ENCODE results near the gene SP4. TPM values are rescaled to one million over a fixed set of nuclear protein-coding genes. Genes with fewer than 3 reads are reported as not detected.

SP4 gene
- total RNA-seq (2012; rRNA removed), result 2.5 and 3.1 TPM in 2 replicates

- peak within 1 kb of the TSS; percentile 97 for H3K4me2 ChIP-seq (ENCODE audit: low read length)
- H3K4me1 ChIP-seq (ENCODE audit: control insufficient read depth, insufficient read depth, low read length), result peaks cover 10% of the 10 kb centered on the region
- peak within 1 kb of the TSS; percentile 86 for H3K4me3 ChIP-seq (ENCODE audit: low read length)
- no peaks in the 10 kb centered on the region for H3K36me3 ChIP-seq (ENCODE audit: insufficient read depth, low read length)
- no peaks in the 10 kb centered on the region for H3K27me3 ChIP-seq (ENCODE audit: control insufficient read depth, insufficient read depth, low read length)
- H3K9me3 ChIP-seq (replicated peaks; ENCODE audit: low read length), result no peaks in the 10 kb centered on the region
- H3K9ac ChIP-seq (ENCODE audit: low read depth, low read length), result peak within 1 kb of the TSS; percentile 93
Observed at GRCh38 chr7:21427871-21428658, at the start of gene SP4. Gene SP4, plus strand, starts transcription at chr7:21428083. Its CDS starts 169 bp downstream, at chr7:21428252.

GRCh38 chr7:21383227-21384220 lies 44.4 kb upstream of the SP4 start:
- Histone ChIP-seq H3K9ac (ENCODE audit: low read depth, low read length) (no peak overlapping the region), H3K4me2 (ENCODE audit: low read length) (no peak overlapping the region), H3K36me3 (ENCODE audit: insufficient read depth, low read length) (no peaks in the 10 kb centered on the region), H3K4me1 (ENCODE audit: control insufficient read depth, insufficient read depth, low read length) (no peaks in the 10 kb centered on the region), H3K27me3 (ENCODE audit: control insufficient read depth, insufficient read depth, low read length) (no peaks in the 10 kb centered on the region), H3K4me3 (ENCODE audit: low read length) (no peak overlapping the region), H3K9me3 (replicated peaks; ENCODE audit: low read length) (no peaks in the 10 kb centered on the region)

- no peaks in the 10 kb centered on the region for H3K36me3 ChIP-seq (ENCODE audit: insufficient read depth, low read length)
- no peak overlapping the region for H3K9ac ChIP-seq (ENCODE audit: low read depth, low read length)
- no peaks in the 10 kb centered on the region for H3K4me1 ChIP-seq (ENCODE audit: control insufficient read depth, insufficient read depth, low read length)
- no peak overlapping the region for H3K4me3 ChIP-seq (ENCODE audit: low read length)
- H3K27me3 ChIP-seq (ENCODE audit: control insufficient read depth, insufficient read depth, low read length), result no peaks in the 10 kb centered on the region
- no peak overlapping the region for H3K4me2 ChIP-seq (ENCODE audit: low read length)
- H3K9me3 ChIP-seq (replicated peaks; ENCODE audit: low read length), result no peaks in the 10 kb centered on the region
Observed at GRCh38 chr7:21393937-21394336, 33.9 kb upstream of the SP4 start.

GRCh38 chr7:21401944-21402343 lies 25.9 kb upstream of the SP4 start:
- Histone ChIP-seq H3K9ac (ENCODE audit: low read depth, low read length) (no peak overlapping the region), H3K36me3 (ENCODE audit: insufficient read depth, low read length) (no peaks in the 10 kb centered on the region), H3K9me3 (replicated peaks; ENCODE audit: low read length) (no peaks in the 10 kb centered on the region), H3K4me3 (ENCODE audit: low read length) (no peak overlapping the region), H3K27me3 (ENCODE audit: control insufficient read depth, insufficient read depth, low read length) (no peaks in the 10 kb centered on the region), H3K4me1 (ENCODE audit: control insufficient read depth, insufficient read depth, low read length) (no peaks in the 10 kb centered on the region), H3K4me2 (ENCODE audit: low read length) (no peak overlapping the region)

GRCh38 chr7:21407796-21408480 lies 19.9 kb upstream of the SP4 start:
- H3K9me3 ChIP-seq (replicated peaks; ENCODE audit: low read length), result no peaks in the 10 kb centered on the region
- no peaks in the 10 kb centered on the region for H3K27me3 ChIP-seq (ENCODE audit: control insufficient read depth, insufficient read depth, low read length)
- no peaks in the 10 kb centered on the region for H3K4me1 ChIP-seq (ENCODE audit: control insufficient read depth, insufficient read depth, low read length)
- no peak overlapping the region for H3K4me3 ChIP-seq (ENCODE audit: low read length)
- H3K36me3 ChIP-seq (ENCODE audit: insufficient read depth, low read length), result no peaks in the 10 kb centered on the region
- no peak overlapping the region for H3K4me2 ChIP-seq (ENCODE audit: low read length)
- H3K9ac ChIP-seq (ENCODE audit: low read depth, low read length), result no peak overlapping the region

GRCh38 chr7:21408481-21408820 lies 19.4 kb upstream of the SP4 start:
- H3K4me1 ChIP-seq (ENCODE audit: control insufficient read depth, insufficient read depth, low read length), result no peaks in the 10 kb centered on the region
- H3K9ac ChIP-seq (ENCODE audit: low read depth, low read length), result no peak overlapping the region
- no peaks in the 10 kb centered on the region for H3K36me3 ChIP-seq (ENCODE audit: insufficient read depth, low read length)
- H3K4me3 ChIP-seq (ENCODE audit: low read length), result no peak overlapping the region
- no peak overlapping the region for H3K4me2 ChIP-seq (ENCODE audit: low read length)
- H3K9me3 ChIP-seq (replicated peaks; ENCODE audit: low read length), result no peaks in the 10 kb centered on the region
- H3K27me3 ChIP-seq (ENCODE audit: control insufficient read depth, insufficient read depth, low read length), result no peaks in the 10 kb centered on the region

- no peak overlapping the region for H3K4me3 ChIP-seq (ENCODE audit: low read length)
- H3K27me3 ChIP-seq (ENCODE audit: control insufficient read depth, insufficient read depth, low read length), result no peaks in the 10 kb centered on the region
- no peaks in the 10 kb centered on the region for H3K9me3 ChIP-seq (replicated peaks; ENCODE audit: low read length)
- no peak overlapping the region for H3K9ac ChIP-seq (ENCODE audit: low read depth, low read length)
- H3K4me1 ChIP-seq (ENCODE audit: control insufficient read depth, insufficient read depth, low read length), result no peaks in the 10 kb centered on the region
- H3K36me3 ChIP-seq (ENCODE audit: insufficient read depth, low read length), result no peaks in the 10 kb centered on the region
- H3K4me2 ChIP-seq (ENCODE audit: low read length), result no peak overlapping the region
Observed at GRCh38 chr7:21412410-21412851, 15.5 kb upstream of the SP4 start.

- Histone ChIP-seq H3K27me3 (ENCODE audit: control insufficient read depth, insufficient read depth, low read length) (peaks cover under 1% of the 10 kb centered on the region), H3K9ac (ENCODE audit: low read depth, low read length) (no peak overlapping the region), H3K4me3 (ENCODE audit: low read length) (no peak overlapping the region), H3K36me3 (ENCODE audit: insufficient read depth, low read length) (no peaks in the 10 kb centered on the region), H3K4me2 (ENCODE audit: low read length) (no peak overlapping the region), H3K9me3 (replicated peaks; ENCODE audit: low read length) (no peaks in the 10 kb centered on the region), H3K4me1 (ENCODE audit: control insufficient read depth, insufficient read depth, low read length) (no peaks in the 10 kb centered on the region)
Observed at GRCh38 chr7:21412957-21413356, 14.9 kb upstream of the SP4 start.

GRCh38 chr7:21413502-21413901 lies 14.4 kb upstream of the SP4 start:
- Histone ChIP-seq H3K4me2 (ENCODE audit: low read length) (no peak overlapping the region), H3K4me1 (ENCODE audit: control insufficient read depth, insufficient read depth, low read length) (no peaks in the 10 kb centered on the region), H3K9ac (ENCODE audit: low read depth, low read length) (no peak overlapping the region), H3K4me3 (ENCODE audit: low read length) (no peak overlapping the region), H3K36me3 (ENCODE audit: insufficient read depth, low read length) (no peaks in the 10 kb centered on the region), H3K9me3 (replicated peaks; ENCODE audit: low read length) (no peaks in the 10 kb centered on the region), H3K27me3 (ENCODE audit: control insufficient read depth, insufficient read depth, low read length) (peaks cover 3% of the 10 kb centered on the region)

- no peak overlapping the region for H3K4me3 ChIP-seq (ENCODE audit: low read length)
- H3K4me2 ChIP-seq (ENCODE audit: low read length), result no peak overlapping the region
- no peaks in the 10 kb centered on the region for H3K9me3 ChIP-seq (replicated peaks; ENCODE audit: low read length)
- H3K27me3 ChIP-seq (ENCODE audit: control insufficient read depth, insufficient read depth, low read length), result peaks cover 3% of the 10 kb centered on the region
- H3K9ac ChIP-seq (ENCODE audit: low read depth, low read length), result no peak overlapping the region
- H3K36me3 ChIP-seq (ENCODE audit: insufficient read depth, low read length), result no peaks in the 10 kb centered on the region
- H3K4me1 ChIP-seq (ENCODE audit: control insufficient read depth, insufficient read depth, low read length), result no peaks in the 10 kb centered on the region
Observed at GRCh38 chr7:21414795-21415393, 13.0 kb upstream of the SP4 start.

- Histone ChIP-seq H3K4me2 (ENCODE audit: low read length) (no peak overlapping the region), H3K9me3 (replicated peaks; ENCODE audit: low read length) (no peaks in the 10 kb centered on the region), H3K9ac (ENCODE audit: low read depth, low read length) (no peak overlapping the region), H3K36me3 (ENCODE audit: insufficient read depth, low read length) (no peaks in the 10 kb centered on the region), H3K4me3 (ENCODE audit: low read length) (no peak overlapping the region), H3K27me3 (ENCODE audit: control insufficient read depth, insufficient read depth, low read length) (peaks cover 3% of the 10 kb centered on the region), H3K4me1 (ENCODE audit: control insufficient read depth, insufficient read depth, low read length) (no peaks in the 10 kb centered on the region)
Observed at GRCh38 chr7:21417647-21418046, 10.2 kb upstream of the SP4 start.

All from skeletal muscle satellite cell (primary cell).